HG03139 (cell line): Measurements from ENCODE around the gene ACBD3.

Experiments
- ATAC-seq: cut with Tn5 transposase; IDR thresholded peaks from one replicate; pipeline ENCODE4 v1.9.1; 2021; ENCODE audit not compliant: unreplicated experiment

The ACBD3 gene

GRCh38 chr1:226116673-226117072, 69.9 kb downstream of the ACBD3 start:
- ATAC-seq: no peak

- no peak for ATAC-seq
These were observed 73.9 kb downstream of the ACBD3 start for GRCh38 chr1:226112626-226113025.

GRCh38 chr1:226111883-226112261, 74.7 kb downstream of the ACBD3 start:
- no peak for ATAC-seq

GRCh38 chr1:226111098-226111882, 75.3 kb downstream of the ACBD3 start:
- ATAC-seq: no peak

- peak; percentile 66 for ATAC-seq
These were observed 76.1 kb downstream of the ACBD3 start for GRCh38 chr1:226110249-226111097.

- peak; percentile 76 for ATAC-seq
These were observed 76.7 kb downstream of the ACBD3 start for GRCh38 chr1:226109829-226110248.

GRCh38 chr1:226108935-226109828, 77.4 kb downstream of the ACBD3 start:
- peak; percentile 1 for ATAC-seq

- ATAC-seq: no peak
These were observed 78.8 kb downstream of the ACBD3 start for GRCh38 chr1:226107471-226108460.

GRCh38 chr1:226104671-226105121, 81.8 kb downstream of the ACBD3 start:
- ATAC-seq: no peak

GRCh38 chr1:226100436-226101391, 85.8 kb downstream of the ACBD3 start:
- ATAC-seq: no peak

GRCh38 chr1:226098870-226099835, 87.4 kb downstream of the ACBD3 start:
- no peak for ATAC-seq

- no peak for ATAC-seq
These were observed 88.5 kb downstream of the ACBD3 start for GRCh38 chr1:226097866-226098625.

GRCh38 chr1:226095286-226095685, 91.3 kb downstream of the ACBD3 start:
- ATAC-seq: no peak
